ENCODE results near the gene LHX6. TPM values are rescaled to one million over a fixed set of nuclear protein-coding genes. Genes with fewer than 3 reads are reported as not detected.
A peak's percentile ranks its signal among the peaks of the same experiment; 100 is the strongest.

The LHX6 gene
- polyA plus RNA-seq (ENCODE audit: insufficient read length in 4 of 4), result 1 to 10 TPM; 3.8 to 5.0 (median 3.9) TPM

GRCh38 chr9:122228568-122229484 is at the start of gene LHX6:
Gene LHX6, minus strand, starts transcription at chr9:122228957. Its CDS starts 217 bp downstream, at chr9:122228740.
- DNase-seq (ENCODE audit: low read depth in 4 of 4, low spot score in 3 of 4), result no peak

- no peak for DNase-seq (ENCODE audit: low read depth in 4 of 4, low spot score in 3 of 4)
These were observed 48.6 kb upstream of the LHX6 start for GRCh38 chr9:122277285-122277897.

DNA sequence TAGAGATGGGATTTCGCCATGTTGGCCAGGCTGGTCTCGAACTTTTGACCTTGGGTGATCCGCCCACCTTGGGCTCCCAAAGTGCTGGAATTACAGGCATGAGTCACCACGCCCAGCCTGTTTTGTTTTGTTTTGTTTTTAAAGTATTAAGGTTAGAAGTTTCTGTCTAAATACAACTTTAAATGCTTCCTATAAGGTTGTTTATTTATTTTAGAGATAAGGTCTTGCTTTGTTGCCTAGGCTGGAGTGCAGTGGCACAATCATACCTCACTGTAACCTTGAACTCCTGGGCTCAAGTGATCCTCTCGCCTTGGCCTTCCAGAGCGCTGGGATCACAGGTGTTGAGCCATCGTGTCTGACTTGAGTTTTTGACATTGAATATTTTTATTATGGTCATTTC is 47.3 kb upstream of the LHX6 start:
- no peak for DNase-seq (ENCODE audit: low read depth in 4 of 4, low spot score in 3 of 4)

GRCh38 chr9:122274055-122274454 is 45.3 kb upstream of the LHX6 start:
- no peak for DNase-seq (ENCODE audit: low read depth in 4 of 4, low spot score in 3 of 4)

DNA sequence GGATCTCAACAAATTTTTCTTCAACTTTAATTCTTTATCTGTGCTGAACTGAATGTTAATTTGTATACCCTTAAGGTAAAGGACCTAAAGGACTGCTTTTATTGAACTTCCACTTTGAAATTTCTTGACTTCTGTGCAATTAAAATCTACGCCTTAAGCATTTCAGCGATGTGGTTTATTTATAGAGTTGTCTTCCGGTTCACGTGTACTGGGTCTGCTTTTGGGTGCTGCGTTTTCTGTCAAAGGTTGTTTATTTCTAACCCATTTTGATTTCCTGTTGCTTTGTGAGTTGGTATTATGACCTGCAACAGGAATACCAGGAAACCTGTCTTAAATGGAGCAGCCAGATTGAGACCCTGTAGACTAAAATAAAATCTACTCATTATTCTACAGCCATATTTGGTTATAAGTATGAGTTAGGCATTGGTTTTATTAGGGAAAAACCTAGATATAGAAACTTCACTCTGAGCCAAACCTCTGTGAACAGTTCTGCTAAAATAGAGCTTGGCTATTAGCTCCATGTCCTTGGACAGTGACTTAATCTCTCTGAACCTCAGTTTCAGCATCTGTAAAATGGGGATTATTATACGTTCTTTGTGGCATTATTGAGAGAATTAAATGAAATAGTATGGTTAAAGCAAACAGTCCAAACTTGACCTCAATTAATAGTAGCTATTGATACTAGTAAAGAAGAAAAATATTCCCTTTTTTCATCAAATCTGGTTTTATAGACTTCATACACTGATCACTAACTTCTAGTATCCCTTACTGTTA is 39.5 kb upstream of the LHX6 start:
- DNase-seq (ENCODE audit: low read depth in 4 of 4, low spot score in 3 of 4), result no peak

DNA sequence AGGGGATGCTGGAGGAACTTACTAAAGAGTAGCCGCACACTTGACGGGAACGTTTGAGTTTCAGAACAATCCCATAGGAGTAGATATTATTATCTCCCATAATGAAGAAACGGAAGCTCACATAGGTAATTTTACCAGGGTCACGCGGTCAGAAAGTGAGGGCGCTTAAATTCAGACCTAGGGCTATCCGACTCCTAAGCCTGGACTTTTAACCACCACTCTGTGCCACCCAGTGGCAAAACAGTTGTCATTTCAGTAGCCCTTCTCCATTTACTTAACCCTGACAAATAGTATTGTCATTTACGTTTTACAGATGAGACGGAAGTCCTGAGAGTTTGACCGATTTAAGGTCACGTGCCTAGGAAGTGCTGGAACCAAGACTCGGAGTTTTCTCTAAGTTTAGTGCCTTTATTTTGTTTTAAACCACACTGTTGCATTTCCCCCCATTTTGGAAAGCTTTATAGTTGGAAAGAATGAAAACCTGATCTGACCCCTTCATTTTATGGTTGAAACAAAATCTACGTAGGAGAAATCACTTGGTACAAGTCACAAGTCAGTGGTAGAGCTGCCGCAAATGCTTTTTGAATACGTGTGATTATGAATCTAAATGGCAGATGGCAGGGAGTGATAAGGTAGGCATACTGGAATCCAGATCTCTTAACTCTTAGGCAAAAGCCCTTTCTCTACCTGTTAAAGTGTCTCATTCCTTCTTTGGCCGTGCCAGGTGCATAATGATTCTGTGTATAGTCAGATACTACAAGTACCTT is 36.6 kb upstream of the LHX6 start:
- DNase-seq (ENCODE audit: low read depth in 4 of 4, low spot score in 3 of 4), result peak in 2 of 4 donors; percentile 3 to 22

DNA sequence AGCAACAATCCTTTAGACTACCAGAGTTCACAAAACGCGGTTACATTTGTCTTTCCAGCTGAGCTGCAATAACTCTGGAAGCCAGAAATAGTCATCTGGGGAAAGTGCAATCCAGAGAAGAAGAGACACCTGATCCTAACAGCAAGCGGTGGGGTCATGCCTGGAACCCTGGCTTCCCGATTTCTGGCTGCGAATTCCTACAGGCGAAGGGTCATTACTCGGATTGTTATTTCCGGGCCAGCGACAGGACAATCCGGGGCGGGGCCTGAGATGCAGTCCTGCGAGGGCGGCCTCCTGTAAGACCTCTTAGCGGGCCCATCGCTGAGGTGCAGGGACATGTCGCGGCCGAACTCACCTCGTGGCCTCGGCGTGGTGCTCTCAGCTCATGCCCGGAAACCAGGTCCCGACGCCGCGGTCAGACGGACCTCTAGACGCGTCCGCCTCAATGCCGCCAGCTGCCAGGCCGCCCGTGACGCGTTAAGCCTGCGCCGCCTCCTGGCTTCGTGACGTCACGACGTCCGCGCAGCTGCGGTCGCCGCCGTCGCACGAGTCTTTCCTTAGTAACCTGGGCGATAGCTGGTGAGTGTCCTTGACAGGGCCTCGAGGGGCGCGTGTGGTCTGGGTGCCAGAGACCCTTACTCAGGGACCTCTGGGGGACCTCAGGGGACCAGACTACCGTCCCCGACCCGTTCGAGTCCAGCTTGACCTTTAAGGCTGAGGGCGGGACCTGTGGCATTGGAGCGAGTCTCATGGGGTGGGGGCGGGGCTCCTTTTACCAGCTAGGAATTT is 35.8 kb upstream of the LHX6 start, which contains the start of the genes MRRF and RBM18:
TSS of gene MRRF (plus strand) at position 523 of the 789 bp plus-strand sequence. CDS start 6,010 bp downstream, outside the sequence.
TSS of gene RBM18 (minus strand) at position 481 of the 789 bp plus-strand sequence. CDS start 3,348 bp downstream, outside the sequence.
- peak; percentile 76 to 97 (median 80) for DNase-seq (ENCODE audit: low read depth in 4 of 4, low spot score in 3 of 4)

- DNase-seq (ENCODE audit: low read depth in 4 of 4, low spot score in 3 of 4), result no peak
These were observed 35.1 kb upstream of the LHX6 start for GRCh38 chr9:122263699-122264349.

GRCh38 chr9:122262073-122262472 is 33.3 kb upstream of the LHX6 start:
- no peak for DNase-seq (ENCODE audit: low read depth in 4 of 4, low spot score in 3 of 4)

DNA sequence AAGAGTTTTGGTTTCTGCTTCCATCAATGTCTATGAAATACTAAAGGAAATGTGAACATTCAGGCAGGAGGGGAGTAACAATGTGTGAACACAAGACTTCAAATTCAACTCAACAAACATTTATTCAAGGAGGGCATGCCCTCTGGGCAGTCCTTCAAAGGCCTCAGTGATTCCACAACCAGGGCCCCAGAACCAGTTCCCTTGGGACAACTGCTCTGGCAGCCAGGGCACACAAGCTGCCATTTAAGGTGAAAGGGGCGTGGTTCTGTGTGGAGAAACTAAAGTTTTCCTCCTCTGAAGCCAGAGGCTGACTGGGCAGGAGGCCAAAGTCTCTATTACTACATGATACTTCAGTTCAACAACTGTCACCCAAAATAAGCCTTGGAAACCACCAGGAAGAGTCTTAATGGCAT is 32.7 kb upstream of the LHX6 start:
- no peak for DNase-seq (ENCODE audit: low read depth in 4 of 4, low spot score in 3 of 4)

DNA sequence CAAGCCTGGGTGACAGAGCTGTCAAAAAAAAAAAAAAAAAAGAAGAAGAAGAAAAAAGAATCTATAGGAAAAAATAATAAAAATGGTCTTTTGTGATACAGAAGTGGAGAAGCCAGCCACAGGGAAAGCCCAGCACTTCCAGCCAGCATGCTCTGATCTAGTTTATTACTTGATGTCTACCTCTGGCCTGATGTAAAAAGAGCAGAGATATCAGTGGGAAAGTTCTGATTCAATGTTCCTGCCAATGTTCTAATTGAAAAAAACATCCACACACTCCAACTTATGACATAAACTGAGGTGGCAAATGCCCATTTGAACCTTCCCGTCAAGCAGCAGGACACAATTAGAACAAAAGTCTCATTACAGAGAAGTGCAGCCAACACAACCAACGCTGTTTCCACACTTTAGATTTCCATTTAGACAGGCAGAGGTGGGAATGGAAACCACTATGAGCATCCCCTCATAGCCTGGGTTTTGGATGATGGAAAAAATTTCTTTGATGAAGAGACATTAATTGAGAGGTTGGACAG is 30.2 kb upstream of the LHX6 start:
- DNase-seq (ENCODE audit: low read depth in 4 of 4, low spot score in 3 of 4), result no peak

GRCh38 chr9:122256206-122256605 is 27.4 kb upstream of the LHX6 start:
- DNase-seq (ENCODE audit: low read depth in 4 of 4, low spot score in 3 of 4), result no peak

- no peak for DNase-seq (ENCODE audit: low read depth in 4 of 4, low spot score in 3 of 4)
These were observed 26.0 kb upstream of the LHX6 start for GRCh38 chr9:122254761-122255160.

DNA sequence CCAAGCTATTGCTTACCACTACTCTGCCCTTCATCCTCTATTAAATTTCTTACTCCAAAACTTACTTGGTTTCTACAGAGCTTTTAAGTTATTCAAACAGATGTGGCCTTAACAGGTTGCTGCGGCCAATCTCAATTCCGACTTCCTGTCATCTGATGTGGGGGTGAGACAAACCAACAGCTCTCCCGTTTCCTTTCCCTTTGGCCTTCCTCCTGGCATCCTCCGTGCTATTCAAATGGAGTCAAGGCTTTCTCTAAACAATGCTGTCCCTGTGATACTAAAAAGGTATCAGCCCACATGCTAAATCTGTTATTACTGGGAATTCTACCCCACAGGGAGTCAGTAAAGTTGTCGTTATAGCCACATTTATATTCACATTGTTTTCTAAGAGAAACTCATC is 24.0 kb upstream of the LHX6 start:
- no peak for DNase-seq (ENCODE audit: low read depth in 4 of 4, low spot score in 3 of 4)

- no peak for DNase-seq (ENCODE audit: low read depth in 4 of 4, low spot score in 3 of 4)
These were observed 22.6 kb upstream of the LHX6 start for GRCh38 chr9:122251351-122251750.

- no peak for DNase-seq (ENCODE audit: low read depth in 4 of 4, low spot score in 3 of 4)
These were observed 19.7 kb upstream of the LHX6 start for GRCh38 chr9:122248448-122248865.

DNA sequence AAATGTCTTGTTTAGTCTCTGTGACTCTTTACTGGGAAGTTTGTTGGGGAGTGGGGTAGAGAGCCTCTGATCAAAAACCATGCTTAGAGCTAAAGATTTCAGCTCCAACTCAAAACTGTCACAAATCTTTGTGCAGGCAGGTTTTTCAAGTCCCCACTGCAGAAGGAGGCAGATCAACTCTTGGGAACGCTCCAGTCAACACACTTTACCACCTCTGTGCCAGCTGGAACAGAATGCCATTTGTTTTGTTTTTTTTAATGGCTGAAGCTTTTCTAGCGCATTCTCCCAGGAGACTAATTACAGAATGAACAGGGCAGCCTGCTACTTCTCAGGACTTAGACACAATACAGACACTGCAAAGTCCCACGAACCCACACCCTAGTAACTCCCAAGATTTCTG is 17.9 kb upstream of the LHX6 start:
- no peak for DNase-seq (ENCODE audit: low read depth in 4 of 4, low spot score in 3 of 4)

- DNase-seq (ENCODE audit: low read depth in 4 of 4, low spot score in 3 of 4), result no peak
These were observed 15.6 kb upstream of the LHX6 start for GRCh38 chr9:122244349-122244748.
